Right renal cortex interstitium (tissue), 3 donors: ENCODE measurements around the gene CD300E. TPM values are rescaled to one million over a fixed set of nuclear protein-coding genes. Genes with fewer than 3 reads are reported as not detected.
"Not testable (repeated sequence)": the region's sequence is repeated elsewhere in the genome, so short reads cannot be mapped to it uniquely, and the experiment has no call there.

Experiments
- DNase-seq, 3 donors: peaks; one replicate each; pipeline ENCODE4 v3.0.0-alpha.2; 2013; ENCODE audit warnings: low read depth in 3 of 3, low spot score in 2 of 3
- polyA plus RNA-seq, 3 donors: library from polyadenylated mRNA; unstranded; fragments of 120-200 nt; gene quantifications; one replicate each; pipeline ENCODE4 v1.2.1, GENCODE V29; 2013; ENCODE audit not compliant: insufficient read length in 3 of 3

Gene CD300E
- polyA plus RNA-seq, 3 donors, result 0.10 to 0.29 (median 0.11) TPM

DNA sequence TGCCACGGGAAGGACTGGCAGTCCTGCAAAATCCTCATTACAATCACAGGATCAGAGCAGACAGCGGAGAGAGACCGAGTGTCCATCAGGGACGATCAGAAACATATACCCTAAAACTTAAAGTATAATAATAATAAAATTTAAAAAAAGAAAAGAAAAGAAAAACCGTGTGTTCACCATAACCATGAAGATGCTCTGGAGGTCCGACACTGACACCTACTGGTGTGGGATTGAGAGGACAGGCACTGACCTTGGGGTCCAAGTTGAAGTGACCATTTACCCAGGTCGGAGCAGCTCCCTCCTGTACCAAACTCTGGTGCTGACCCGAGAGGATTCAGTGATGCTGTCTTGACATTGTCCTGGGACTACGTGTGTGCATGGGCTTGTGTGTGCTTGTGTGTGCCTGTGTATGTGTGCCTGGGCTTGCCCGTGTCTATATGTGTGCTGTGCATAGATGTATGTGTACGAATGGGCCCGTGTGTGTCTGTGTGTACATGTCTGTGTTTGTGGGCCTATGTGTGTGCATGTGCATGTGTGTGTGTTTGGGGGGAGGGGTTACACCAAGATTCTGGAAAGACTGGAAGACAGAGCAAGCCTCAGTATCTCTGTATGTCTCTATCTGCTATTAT, 21.5 kb downstream of the CD300E start:
- no peak for DNase-seq

DNA sequence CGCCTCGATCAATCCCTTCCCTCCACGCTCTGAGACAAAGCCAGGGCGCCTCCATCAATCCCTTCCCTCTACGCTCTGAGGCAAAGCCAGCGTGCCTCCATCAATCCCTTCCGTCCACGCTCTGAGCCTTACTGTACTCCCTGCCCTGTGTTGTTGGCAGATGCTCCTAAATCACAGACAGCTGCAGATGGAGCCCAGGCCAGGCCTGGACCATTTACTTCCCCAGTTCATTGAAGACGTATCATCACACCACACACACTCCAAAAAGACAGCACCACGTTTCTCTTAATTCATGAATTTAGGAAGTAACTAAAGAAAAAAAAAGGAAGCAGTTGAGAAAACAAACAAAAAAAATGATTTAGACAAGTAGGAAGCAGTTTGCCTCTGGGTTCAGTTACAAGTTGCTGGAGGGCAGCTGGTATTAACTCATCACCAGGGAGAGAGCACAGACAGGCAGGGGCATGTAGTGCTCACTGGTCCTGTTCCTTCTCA, 24.0 kb downstream of the CD300E start:
- DNase-seq, result no peak

DNA sequence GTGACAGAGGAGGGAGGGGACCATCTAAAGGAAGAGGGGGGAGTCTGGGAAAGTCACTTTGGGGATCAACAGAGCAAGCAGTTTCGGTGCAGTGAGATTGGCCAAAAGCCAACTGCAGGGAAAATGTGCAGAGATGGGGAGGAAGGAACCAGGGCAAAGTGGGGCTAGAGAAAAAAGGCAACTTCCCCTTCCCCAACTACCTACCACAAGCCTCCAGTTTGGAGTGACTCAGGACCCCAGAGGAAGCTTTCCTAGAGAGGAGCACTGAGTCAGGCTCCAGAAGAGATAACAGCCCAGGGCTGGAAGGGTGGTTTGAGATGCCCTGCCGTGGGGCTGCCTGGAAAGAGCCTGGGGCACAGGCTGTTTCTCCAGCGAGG, 24.5 kb downstream of the CD300E start:
- no peak for DNase-seq

DNA sequence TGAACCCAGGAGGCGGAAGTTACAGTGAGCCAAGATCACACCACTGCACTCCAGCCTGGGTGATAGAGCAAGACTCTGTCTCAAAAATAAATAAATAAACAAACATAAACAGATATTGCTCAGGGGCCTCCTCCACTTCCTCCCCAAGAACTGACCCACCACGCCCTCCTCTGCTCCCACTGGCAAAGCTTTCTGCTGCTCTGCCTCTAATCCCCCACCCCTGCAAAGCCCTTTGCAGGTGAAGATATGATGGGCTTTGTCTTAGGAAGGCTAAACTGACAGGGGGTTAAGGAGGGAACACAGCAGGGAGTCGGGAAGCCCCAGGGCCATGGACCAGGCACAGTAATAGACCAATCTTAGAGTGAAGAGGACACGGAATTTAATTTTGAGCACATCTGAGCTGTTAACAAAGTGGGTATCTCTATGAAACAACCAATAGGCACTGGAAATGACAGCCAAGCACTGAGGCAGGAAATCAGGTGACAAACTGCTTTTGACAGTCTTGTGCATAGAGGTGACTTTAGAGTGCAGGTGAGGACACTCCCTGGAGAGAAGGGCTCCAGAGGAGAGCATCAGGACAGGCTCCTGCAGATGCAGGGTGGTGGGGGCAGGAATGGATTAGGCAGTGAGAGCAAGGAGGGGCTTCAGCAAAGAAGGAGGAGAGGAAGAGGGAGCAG, 25.1 kb downstream of the CD300E start:
- DNase-seq, result no peak

- DNase-seq, result no peak
Measured at GRCh38 chr17:74597069-74597790, 26.3 kb downstream of the CD300E start.

DNA sequence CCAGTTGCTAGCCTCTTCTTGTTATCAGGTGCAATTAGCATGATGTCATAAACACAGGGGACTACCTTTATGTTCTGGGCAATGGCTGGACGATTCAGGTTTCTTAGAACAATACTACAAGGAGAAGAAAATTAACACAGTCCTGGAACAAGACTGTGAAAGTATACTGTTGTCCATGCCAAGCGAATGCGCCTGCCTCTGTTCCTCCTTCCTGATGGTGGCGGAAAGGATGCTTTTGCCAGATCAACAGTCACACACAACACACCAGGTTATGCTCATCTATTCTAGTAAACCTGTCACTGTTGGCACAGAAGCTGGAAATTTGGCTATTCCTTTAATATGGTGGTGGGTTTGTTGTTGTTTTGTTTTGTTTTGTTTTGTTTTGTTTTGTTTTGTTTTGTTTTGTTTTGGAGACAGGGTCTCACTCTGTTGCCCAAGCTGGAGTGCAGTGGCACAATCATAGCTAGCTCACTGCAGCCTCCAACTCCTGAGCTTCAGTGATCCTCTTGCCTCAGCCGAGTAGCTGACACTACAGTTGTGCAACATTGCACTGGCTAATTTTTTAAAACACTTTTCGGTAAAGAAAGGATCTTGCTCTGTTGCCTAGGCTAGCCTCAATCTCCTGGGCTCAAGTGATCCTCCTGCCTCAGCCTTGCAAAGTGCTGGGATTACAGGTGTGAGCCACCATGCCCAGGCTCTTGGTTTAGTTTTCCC, 28.3 kb downstream of the CD300E start:
- DNase-seq, result no peak

DNA sequence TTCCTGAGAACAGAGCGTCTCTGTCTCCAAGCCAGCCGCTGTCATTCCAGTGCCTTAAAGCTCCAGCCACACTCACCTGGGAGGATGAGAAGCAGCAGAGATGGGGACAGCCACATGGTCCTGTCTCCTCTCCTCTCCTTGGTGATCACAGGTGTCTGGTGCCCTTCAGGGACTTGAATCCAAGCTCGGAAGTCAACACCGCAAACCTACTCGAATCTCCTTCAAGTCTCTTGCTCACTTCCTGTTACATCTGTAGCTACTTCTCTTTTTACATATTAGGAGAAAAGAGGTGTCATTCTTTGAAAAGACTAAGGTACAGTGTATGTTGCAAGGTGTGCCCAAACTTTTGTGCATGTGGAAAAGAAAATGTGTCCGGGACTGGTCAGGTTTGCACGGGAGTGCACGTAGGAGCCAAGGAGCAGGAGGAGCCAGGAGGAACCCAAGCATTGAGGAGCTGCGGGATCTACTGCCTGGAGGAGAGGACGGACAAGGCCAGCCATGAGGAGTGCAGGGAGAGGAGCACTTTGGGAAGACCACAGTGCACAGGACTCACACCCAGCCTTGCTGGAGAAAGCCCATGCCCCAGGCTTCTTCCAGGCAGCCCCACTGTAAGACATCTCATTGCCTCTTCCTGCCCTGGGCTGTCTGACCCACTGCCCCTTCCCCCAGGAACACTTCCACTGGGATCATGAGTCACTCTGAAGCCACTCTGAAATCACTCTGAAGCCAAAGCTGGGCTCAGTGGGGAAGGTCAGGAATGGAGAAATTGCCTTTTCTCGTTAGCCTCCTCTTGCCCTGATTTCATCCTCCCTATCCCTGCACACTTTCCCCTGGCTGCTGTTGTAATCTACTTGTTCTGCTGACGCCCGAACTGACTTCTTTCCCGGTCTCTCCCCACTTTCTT, 31.2 kb downstream of the CD300E start, which contains the start of gene CD300LD:
Gene CD300LD, minus strand, starts transcription at position 197 of the 904 bp plus-strand sequence. Its CDS starts 81 bp downstream, at position 116.
- DNase-seq, result no peak

- no peak for DNase-seq
Measured at GRCh38 chr17:74591503-74591902, 32.0 kb downstream of the CD300E start.

GRCh38 chr17:74585711-74586110, 37.8 kb downstream of the CD300E start:
- DNase-seq, result no peak

DNA sequence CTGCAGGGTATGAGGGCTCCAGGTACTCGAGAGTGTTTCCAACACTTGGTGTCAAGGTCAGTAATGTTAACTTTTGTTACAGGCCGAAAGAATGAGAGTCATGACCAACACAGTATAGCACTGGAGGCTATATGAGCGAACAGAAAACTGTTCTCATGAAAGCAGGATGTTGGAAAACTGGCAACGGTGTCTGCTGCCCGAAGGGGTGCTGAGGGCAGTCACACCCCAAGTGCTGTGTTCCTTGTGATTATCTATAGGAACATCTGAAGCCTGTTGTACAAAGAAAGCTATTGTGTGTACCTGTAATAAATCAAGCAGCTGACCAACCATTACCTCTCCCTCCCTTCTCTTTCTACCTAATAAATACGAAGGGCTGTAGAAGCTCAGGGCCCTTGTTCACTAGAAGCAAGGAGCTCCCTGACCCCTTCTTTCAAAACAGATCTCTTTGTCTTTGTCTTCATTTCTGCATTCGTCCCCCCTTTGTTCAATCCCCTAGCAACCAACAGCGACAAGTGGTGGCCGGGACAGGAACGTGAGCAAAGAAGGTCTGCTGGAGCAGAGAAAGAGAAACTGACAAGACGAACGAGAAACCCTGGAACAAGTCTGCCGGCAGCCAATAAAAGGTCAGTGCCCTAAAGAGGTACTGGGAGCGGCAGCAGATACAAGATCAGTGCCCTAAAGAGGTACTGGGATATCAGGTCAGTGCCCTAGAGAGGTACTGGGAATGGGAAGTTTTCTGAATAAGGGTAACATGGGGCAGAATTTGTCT, 39.1 kb downstream of the CD300E start:
- no peak for DNase-seq

DNA sequence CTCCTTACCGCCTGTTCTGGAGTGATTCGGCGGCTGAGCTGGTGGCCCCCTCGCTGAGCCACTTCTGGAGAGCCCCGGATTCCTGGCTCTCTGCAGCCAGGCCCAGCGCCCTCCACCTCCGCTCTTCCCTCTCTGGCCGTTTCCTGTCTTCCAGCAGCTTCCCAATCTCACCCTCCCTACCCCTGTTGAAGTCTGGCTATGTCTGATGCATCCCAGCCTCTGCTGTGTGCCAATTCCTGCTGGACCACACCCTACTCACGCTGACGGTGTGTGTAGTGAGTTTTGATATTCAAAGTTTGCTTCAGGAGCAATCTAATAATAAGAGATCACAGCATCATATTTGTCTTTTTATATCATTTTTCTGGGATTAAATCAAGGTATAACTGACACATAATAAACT, 40.9 kb downstream of the CD300E start:
- no peak for DNase-seq

DNA sequence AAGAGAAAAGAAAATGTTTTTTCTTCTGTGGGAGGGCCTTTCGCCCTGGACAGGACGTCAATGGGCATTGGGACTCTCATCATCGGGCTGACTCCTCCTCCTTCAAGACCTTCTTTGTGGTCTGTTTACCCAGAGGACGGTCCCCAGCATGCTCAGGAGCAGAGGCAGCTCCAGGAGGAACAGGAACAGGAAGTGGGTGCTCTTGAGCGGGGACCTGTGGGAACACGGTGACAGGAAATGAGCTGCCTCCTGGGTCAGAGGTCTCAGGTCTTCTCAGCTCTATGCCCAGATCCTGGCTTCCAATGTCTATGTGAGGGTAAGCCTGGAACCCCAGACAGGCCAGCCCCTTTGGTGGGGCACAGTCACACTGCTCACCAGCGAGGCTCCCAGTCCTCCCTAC, 43.6 kb downstream of the CD300E start:
- no peak for DNase-seq

- DNase-seq, result no peak
Measured at GRCh38 chr17:74578979-74579378, 44.6 kb downstream of the CD300E start.

DNA sequence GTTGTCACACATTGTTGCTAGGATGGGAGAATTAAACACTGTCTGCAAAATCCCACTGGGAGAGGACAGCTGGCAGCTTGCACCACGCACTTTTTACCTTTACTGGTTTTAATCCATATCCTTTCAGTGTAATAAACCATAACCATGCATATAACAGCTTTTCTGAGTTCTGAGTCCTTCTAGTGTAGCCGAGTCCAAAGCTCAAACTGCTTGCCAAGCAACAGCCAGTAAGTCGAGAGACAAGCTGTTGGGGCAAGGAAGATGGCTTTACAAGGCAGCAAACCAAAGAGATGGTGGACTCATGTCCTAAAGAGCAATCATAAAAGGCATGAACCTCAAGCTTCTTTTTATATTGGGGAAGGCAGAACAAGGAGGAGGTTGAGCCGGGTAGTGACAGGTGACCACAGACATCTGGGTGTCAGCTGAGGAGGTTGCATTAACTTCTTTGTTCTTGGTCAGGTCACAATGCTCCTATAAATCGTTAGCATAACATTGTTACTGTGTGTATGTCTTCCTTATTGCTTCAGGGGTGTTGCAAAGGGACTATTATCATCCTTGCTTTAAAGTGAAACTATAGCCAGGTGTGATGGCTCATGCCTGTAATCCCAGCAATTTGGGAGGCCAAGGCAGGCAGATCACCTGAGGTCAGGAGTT, 48.9 kb downstream of the CD300E start:
- DNase-seq, result no peak

- not testable (repeated sequence) for DNase-seq
Measured at GRCh38 chr17:74573635-74574034, 49.9 kb downstream of the CD300E start.

GRCh38 chr17:74573169-74573568, 50.4 kb downstream of the CD300E start:
- no peak for DNase-seq

DNA sequence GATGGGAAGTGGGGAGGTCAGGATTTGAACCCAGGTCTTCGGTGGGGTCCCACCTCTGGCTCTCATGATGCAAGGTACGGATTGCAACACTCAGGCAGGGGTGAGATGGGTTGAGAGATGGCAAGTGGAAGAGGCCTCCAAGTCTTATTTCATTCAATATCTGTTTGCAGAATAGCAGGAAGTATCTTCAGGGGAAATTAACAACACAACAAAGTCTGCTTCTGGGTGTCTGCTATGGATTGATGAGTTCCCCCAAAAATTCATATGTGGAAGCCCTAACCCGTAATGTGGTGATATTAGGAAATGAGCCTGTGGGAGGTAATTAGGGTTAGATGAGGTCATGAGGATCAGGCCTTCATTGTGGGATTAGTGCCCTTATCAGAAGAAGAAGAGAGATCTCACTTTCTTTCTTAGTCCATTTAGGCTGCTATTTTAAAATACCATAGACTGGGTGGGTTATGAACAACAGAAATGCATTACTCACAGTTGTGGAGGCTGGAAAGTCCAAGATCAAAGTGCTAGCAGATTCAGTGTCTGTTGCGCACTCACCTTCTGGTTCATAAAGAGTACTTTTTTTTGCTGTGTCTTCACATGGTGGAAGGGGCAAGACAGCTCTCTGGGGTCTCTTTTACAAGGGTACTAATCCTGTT, 51.8 kb downstream of the CD300E start:
- no peak for DNase-seq
